Measurements from ENCODE around the gene MYOCD.

DNA sequence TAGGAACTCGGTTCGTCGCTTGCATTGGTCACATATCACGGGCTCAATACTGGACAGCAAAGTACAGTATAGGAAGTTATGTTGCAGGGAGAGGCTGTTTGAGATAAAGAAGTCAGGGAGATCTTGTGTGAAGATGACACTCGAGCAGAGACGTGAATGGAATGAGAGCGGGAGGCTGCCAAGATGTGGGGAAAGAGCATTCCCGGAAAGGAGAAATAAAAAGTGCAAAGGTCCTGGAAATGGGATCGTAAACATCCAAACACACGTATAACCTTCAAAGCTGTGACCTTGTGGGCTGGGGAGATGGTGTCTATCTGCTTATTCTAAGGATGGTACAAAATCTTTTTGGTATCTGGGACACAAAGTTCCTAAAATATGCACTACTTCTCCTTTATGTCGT, 43.0 kb upstream of the MYOCD start:
- TF ChIP-seq CTCF (conservative IDR thresholded peaks at IDR 0.05) (no peak), EZH2 (IDR thresholded peaks at IDR 0.05; ENCODE audit: low read depth) (no peak)
